HCT116 (cell line): ENCODE data around the gene APOC1.

Source experiments
- EGR1 ChIP-seq: IDR thresholded peaks from 2 replicates; pipeline ENCODE4 v1.6.1; 2012; ENCODE audit warnings: low read depth
- POLR2A ChIP-seq: IDR thresholded peaks from 2 replicates; pipeline ENCODE4 v1.7.0; 2011; ENCODE audit warnings: borderline replicate concordance; ENCODE audit not compliant: insufficient read depth, insufficient read length; ENCODE audit errors: extremely low read depth
- TCF7L2 ChIP-seq: IDR thresholded peaks from 2 replicates; pipeline ENCODE4 v1.7.0; 2011; ENCODE audit warnings: borderline replicate concordance, inconsistent platforms; ENCODE audit not compliant: insufficient read depth, insufficient read length; ENCODE audit errors: extremely low read depth
- ZFX ChIP-seq: fragments of 450-650 bp; IDR thresholded peaks from 2 replicates; pipeline ENCODE4 v1.6.1; 2017
- TF ChIP-seq, protein P1 (sequence below), 3 experiments: fragments of 200-600 bp in 1 of 3; sonication (generic) in 1 of 3; IDR thresholded peaks in 2 of 3; conservative IDR thresholded peaks in 1 of 3; 2 replicates each; pipeline ENCODE4 v1.5.1; 2012 to 2017; ENCODE audit warnings: low read depth in 2 of 3, low read length in 2 of 3, antibody characterized with exemption in 1 of 3, borderline replicate concordance in 1 of 3, control low read depth in 1 of 3, mild to moderate bottlenecking in 1 of 3, mixed read lengths in 1 of 3, mixed run types in 1 of 3, moderate library complexity in 1 of 3; ENCODE audit not compliant: insufficient read depth in 1 of 3

DNA sequence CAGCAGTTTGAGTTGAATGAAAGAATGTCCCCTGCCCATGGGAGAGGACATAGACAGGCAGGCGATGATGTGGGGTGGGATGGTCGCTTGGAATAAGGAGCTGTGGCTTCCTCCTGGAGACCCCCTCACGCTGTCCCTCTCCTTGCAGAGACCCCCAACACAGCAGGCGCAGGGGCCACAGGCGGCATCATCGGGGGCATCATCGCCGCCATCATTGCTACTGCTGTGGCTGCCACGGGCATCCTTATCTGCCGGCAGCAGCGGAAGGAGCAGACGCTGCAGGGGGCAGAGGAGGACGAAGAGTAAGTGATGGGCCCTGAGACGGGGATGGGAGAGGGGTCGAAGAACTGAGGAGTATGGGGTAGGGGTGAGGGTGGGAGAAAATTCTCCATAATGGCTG is 32.3 kb upstream of the APOC1 start:
- TF ChIP-seq, protein P1, sequence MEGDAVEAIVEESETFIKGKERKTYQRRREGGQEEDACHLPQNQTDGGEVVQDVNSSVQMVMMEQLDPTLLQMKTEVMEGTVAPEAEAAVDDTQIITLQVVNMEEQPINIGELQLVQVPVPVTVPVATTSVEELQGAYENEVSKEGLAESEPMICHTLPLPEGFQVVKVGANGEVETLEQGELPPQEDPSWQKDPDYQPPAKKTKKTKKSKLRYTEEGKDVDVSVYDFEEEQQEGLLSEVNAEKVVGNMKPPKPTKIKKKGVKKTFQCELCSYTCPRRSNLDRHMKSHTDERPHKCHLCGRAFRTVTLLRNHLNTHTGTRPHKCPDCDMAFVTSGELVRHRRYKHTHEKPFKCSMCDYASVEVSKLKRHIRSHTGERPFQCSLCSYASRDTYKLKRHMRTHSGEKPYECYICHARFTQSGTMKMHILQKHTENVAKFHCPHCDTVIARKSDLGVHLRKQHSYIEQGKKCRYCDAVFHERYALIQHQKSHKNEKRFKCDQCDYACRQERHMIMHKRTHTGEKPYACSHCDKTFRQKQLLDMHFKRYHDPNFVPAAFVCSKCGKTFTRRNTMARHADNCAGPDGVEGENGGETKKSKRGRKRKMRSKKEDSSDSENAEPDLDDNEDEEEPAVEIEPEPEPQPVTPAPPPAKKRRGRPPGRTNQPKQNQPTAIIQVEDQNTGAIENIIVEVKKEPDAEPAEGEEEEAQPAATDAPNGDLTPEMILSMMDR (IDR thresholded peaks at IDR 0.05 in 2 of 3, conservative IDR thresholded peaks at IDR 0.05 in 1 of 3; ENCODE audit: borderline replicate concordance in 1 of 3, insufficient read depth in 1 of 3, low read depth in 2 of 3, low read length in 2 of 3): no peak
- TF ChIP-seq TCF7L2 (no peak), ZFX (no peak), POLR2A (no peak), EGR1 (no peak)
